Effector memory CD4-positive, alpha-beta T cell (primary cell): ENCODE results near the gene GRAMD1A.

Experiments
- DNase-seq, 3 donors: peaks; one replicate each; pipeline ENCODE4 v3.0.0-alpha.2; 2020
- H3K27ac ChIP-seq: 2 replicates; pipeline ENCODE4 v1.7.0; 2013; ENCODE audit warnings: mild to moderate bottlenecking, low read length, moderate library complexity; ENCODE audit not compliant: insufficient read depth, poor library complexity, severe bottlenecking
- H3K27me3 ChIP-seq: replicated peaks from 2 replicates; pipeline ENCODE4 v1.7.0; 2013; ENCODE audit warnings: mild to moderate bottlenecking, low read length; ENCODE audit not compliant: insufficient read depth, control insufficient read depth, poor library complexity, severe bottlenecking
- H3K36me3 ChIP-seq: 2 replicates; pipeline ENCODE4 v1.7.0; 2013; ENCODE audit warnings: mild to moderate bottlenecking, low read length, moderate library complexity; ENCODE audit not compliant: control insufficient read depth, insufficient read depth
- H3K4me1 ChIP-seq: 2 replicates; pipeline ENCODE4 v1.7.0; 2013; ENCODE audit warnings: low read length, mild to moderate bottlenecking; ENCODE audit not compliant: control insufficient read depth, insufficient read depth, poor library complexity, severe bottlenecking
- H3K4me3 ChIP-seq: 2 replicates; pipeline ENCODE4 v1.7.0; 2013; ENCODE audit warnings: low read length, low read depth, mild to moderate bottlenecking; ENCODE audit not compliant: insufficient read depth, poor library complexity, severe bottlenecking
- H3K9me3 ChIP-seq: 2 replicates; pipeline ENCODE4 v1.7.0; 2013; ENCODE audit warnings: mild to moderate bottlenecking, low read length, moderate library complexity; ENCODE audit not compliant: control insufficient read depth

The GRAMD1A gene

DNA sequence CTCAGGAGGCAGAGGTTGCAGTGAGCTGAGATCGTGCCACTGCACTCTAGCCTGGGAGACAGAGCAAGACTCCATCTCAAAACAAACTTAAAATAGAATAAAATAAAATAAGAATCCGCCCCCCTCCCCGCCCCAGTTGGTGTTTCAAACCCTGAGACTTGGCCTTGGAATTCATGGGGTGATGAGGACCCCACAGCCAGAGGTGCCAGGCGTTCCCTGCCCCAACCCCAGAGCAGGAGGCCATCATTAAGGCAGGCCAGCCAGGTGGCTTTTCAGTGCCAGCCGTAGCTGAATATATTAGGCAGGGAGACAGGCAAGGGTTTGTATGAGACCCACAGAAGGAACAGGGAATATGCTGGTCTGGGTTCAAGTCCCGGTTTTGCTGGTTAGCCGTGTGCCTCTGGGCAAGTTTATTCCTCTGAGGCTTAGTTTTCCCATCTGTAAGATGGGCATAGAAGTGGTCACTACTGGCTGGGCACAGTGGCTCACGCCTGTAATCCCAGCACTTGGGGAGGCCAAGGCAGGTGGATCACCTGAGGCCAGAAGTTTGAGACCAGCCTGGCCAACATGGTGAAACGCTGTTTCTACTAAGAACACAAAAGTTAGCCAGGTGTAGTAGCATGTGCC lies 53.7 kb downstream of the GRAMD1A start:
- no peak overlapping the region for H3K4me3 ChIP-seq
- no peaks in the 10 kb centered on the region for H3K4me1 ChIP-seq
- no peak for DNase-seq
- no peaks in the 10 kb centered on the region for H3K9me3 ChIP-seq
- H3K27ac ChIP-seq = no peak overlapping the region
- no peaks in the 10 kb centered on the region for H3K36me3 ChIP-seq
- no peaks in the 10 kb centered on the region for H3K27me3 ChIP-seq

DNA sequence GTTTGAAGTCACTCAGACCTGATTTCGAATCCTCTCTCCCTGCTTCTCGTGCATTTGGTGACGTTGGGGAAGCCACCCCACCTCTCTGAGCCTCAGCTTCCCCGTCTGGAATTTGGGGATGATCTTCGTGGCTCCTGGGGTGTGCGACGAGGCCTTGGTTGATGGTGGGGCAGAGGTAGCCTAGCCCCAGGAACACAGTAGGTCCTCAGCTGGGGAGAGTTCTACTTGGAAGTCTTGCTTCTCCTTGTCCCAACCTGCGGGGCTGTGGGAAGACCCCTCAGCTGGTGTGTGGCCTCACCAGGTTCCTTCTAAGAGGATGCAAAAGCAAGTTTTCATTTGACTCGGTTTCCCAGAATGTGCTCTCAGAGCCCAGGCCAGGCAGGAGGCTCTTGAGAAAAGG lies 54.5 kb downstream of the GRAMD1A start:
- no peaks in the 10 kb centered on the region for H3K27me3 ChIP-seq
- no peaks in the 10 kb centered on the region for H3K9me3 ChIP-seq
- no peak overlapping the region for H3K4me3 ChIP-seq
- DNase-seq = no peak
- no peaks in the 10 kb centered on the region for H3K36me3 ChIP-seq
- no peak overlapping the region for H3K27ac ChIP-seq
- no peaks in the 10 kb centered on the region for H3K4me1 ChIP-seq

DNA sequence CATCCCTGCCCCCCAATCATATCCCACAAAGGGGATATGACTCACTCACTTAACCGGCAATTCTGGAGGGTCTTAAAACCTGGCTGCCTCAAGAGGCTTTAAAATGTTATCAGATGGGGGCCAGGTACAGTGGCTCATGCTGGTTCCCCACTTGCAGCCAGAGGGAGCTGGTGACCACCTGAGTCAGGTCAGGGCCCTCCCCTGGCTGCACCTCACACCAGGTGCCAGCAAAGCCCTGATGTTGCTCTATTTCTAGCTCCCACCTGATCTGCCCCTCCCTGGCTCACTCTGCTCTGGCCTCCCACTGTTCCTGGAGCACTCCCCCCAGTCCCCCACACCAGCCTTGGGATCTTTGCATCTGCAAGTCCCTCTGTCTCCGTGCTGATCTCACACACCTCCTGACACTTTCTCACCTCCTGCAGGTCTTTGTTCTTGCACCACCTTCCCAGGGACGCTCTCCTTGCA lies 55.6 kb downstream of the GRAMD1A start:
- H3K4me1 ChIP-seq = no peaks in the 10 kb centered on the region
- H3K27ac ChIP-seq = no peak overlapping the region
- H3K27me3 ChIP-seq = no peaks in the 10 kb centered on the region
- H3K4me3 ChIP-seq = no peak overlapping the region
- DNase-seq = no peak
- no peaks in the 10 kb centered on the region for H3K9me3 ChIP-seq
- no peaks in the 10 kb centered on the region for H3K36me3 ChIP-seq

DNA sequence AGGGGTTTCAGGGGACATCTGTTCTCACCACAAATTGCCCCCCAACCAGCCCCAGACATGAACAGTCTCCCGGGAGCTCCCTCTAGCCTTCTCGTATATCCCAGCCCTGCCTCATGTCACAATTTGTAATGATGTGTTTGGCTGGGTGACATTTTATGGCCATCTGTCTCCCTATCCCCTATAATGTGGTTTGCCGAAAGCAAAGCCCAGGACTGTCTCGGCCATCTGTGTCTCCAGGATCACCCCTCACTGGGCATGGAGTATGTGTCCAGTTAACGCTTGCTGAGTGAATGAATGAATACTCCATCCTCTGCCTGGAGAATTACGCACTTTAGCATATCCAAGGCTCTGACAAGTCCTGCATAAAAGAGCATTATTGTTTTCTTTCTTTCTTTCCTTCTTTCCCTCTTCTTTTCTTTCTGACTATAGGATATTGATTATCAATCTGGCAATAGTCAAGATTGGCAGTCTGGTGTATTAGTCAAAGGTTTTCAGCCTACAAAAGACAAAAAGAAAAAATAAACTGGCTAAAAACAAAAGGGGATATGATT lies 56.5 kb downstream of the GRAMD1A start:
- no peaks in the 10 kb centered on the region for H3K9me3 ChIP-seq
- no peaks in the 10 kb centered on the region for H3K36me3 ChIP-seq
- H3K27me3 ChIP-seq = no peaks in the 10 kb centered on the region
- no peaks in the 10 kb centered on the region for H3K4me1 ChIP-seq
- no peak overlapping the region for H3K4me3 ChIP-seq
- H3K27ac ChIP-seq = no peak overlapping the region
- no peak for DNase-seq

DNA sequence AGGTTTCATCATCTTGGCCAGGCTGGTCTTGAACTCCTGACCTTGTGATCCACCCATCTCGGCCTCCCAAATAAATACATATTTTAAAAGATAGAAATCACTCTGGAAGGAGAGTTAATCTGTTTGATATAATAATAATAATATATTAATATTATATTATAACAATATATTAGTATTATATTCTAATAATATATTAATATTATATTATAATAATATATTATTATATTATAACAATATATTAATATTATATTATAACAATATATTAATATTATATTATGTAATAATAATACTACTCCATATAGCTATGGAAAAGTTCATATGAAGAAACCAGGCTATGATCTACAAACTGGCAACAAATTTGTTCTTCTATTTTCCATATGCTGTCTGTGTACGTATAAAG lies 58.2 kb downstream of the GRAMD1A start:
- H3K9me3 ChIP-seq = no peaks in the 10 kb centered on the region
- H3K4me1 ChIP-seq = no peaks in the 10 kb centered on the region
- no peak for DNase-seq
- no peaks in the 10 kb centered on the region for H3K27me3 ChIP-seq
- no peaks in the 10 kb centered on the region for H3K36me3 ChIP-seq
- no peak overlapping the region for H3K27ac ChIP-seq
- no peak overlapping the region for H3K4me3 ChIP-seq

DNA sequence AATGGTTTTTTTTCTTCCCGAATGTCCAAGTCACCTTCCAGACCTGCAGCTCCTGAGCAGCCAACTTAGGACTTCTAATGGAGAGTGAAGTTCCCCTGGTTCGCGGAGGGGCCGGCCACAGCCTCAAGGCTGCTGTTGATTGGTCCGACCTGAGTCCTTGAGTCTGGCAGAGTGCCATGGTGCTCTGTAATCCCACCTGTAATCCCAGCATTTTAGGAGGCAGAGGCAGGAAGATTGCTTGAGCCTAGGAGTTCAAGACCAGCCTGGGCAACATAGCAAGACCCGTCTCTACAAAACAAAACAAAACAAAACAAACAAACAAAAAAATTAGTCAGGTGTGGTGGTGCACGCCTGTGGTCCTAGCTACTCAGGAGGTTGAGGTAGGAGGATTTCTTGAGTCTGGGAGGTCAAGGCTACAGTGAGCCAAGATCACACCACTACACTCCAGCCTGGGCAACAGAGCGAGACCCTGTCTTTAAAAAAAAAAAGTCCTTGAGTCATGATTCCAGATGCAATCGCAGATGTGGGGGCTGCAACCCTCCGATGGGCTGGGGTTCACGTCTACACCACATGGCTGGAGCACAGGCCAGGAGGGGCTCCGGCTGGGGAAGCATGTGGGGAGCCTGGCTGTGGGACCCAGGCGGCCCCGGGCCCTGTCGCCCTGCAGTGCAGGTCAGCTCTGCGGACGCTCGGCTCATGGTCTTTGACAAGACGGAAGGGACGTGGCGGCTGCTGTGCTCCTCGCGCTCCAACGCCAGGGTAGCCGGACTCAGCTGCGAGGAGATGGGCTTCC lies 59.1 kb downstream of the GRAMD1A start:
- Histone ChIP-seq H3K4me1 (no peaks in the 10 kb centered on the region), H3K9me3 (no peaks in the 10 kb centered on the region), H3K4me3 (no peak overlapping the region), H3K36me3 (no peaks in the 10 kb centered on the region), H3K27me3 (no peaks in the 10 kb centered on the region), H3K27ac (no peak overlapping the region)
- no peak for DNase-seq

DNA sequence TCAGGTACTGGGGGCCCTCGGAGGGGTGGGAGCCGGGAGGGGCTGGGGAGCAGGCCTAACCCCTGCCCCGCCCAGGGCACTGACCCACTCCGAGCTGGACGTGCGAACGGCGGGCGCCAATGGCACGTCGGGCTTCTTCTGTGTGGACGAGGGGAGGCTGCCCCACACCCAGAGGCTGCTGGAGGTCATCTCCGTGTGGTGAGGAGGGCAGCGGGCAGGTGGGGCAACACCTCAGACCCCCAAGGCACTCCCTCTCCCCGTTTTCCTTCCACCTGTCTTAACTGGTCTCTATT lies 59.6 kb downstream of the GRAMD1A start:
- no peak for DNase-seq
- Histone ChIP-seq H3K36me3 (no peaks in the 10 kb centered on the region), H3K4me3 (no peak overlapping the region), H3K27ac (no peak overlapping the region), H3K4me1 (no peaks in the 10 kb centered on the region), H3K9me3 (no peaks in the 10 kb centered on the region), H3K27me3 (no peaks in the 10 kb centered on the region)

DNA sequence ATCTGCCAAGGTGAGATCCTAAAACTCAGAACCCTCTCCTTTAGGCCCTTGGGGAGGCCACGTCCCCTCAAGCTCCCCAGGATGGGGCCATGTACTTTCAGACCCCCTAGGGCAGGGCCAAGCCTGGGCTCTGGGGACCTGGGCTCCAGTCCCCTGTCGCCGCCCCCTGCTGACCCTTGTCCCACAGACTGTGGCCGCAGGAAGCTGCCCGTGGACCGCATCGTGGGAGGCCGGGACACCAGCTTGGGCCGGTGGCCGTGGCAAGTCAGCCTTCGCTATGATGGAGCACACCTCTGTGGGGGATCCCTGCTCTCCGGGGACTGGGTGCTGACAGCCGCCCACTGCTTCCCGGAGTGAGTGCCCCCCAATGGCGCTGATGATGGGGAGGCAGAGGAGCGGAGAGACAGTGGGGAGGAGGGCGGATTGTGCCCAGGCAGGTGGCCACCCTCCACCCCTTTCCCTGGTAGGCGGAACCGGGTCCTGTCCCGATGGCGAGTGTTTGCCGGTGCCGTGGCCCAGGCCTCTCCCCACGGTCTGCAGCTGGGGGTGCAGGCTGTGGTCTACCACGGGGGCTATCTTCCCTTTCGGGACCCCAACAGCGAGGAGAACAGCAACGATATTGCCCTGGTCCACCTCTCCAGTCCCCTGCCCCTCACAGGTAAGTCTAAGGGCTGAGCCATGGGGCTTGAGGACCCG lies 60.2 kb downstream of the GRAMD1A start:
- Histone ChIP-seq H3K27me3 (no peaks in the 10 kb centered on the region), H3K36me3 (no peaks in the 10 kb centered on the region), H3K9me3 (no peaks in the 10 kb centered on the region), H3K4me3 (no peak overlapping the region), H3K4me1 (no peaks in the 10 kb centered on the region), H3K27ac (no peak overlapping the region)
- no peak for DNase-seq

DNA sequence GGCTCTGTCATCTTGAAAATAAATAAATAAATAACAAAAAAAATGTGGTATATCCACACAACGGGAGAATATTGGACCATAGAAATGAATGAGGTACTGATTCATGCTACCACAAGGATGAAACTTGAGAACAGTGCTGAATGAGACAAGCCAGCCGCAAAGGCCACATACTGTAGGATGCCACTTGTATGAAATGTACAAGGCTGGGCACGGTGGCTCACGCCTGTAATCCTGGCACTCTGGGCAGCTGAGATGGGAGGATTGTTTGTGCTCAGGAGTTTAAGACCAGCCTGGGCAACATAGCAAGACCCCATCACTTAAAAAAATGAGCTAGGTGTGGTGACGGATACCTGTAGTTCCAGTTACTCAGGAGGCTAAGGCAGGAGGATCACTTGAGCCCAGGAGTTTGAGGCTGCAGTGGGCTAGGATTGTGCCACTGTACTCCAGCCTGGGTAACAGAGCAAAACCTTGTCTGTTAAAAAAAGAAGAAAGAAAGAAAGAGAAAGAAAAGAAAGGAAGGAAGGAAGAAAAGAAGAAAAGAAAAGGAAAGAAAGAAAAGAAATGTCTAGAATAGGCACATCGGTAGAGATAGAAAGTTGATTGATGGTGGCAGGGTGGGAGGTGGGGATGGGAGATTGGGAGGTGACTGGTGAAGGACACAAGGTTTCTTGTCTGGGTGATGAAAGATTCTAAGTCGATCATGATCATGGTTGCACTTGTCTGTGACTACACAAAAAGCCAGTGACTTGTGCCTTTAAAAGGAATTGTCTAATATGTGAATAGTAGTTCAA lies 61.7 kb downstream of the GRAMD1A start:
- Histone ChIP-seq H3K4me1 (no peaks in the 10 kb centered on the region), H3K36me3 (no peaks in the 10 kb centered on the region), H3K9me3 (no peaks in the 10 kb centered on the region), H3K27ac (no peak overlapping the region), H3K27me3 (no peaks in the 10 kb centered on the region), H3K4me3 (no peak overlapping the region)
- DNase-seq = no peak
